Measurements from ENCODE around the gene MXI1. TPM values are rescaled to one million over a fixed set of nuclear protein-coding genes. Genes with fewer than 3 reads are reported as not detected.

MXI1 gene
- total and polyA plus RNA-seq, 2 of the 4 experiments (the other 2 are of a cell fraction): 7.2 to 11.8 TPM

DNA sequence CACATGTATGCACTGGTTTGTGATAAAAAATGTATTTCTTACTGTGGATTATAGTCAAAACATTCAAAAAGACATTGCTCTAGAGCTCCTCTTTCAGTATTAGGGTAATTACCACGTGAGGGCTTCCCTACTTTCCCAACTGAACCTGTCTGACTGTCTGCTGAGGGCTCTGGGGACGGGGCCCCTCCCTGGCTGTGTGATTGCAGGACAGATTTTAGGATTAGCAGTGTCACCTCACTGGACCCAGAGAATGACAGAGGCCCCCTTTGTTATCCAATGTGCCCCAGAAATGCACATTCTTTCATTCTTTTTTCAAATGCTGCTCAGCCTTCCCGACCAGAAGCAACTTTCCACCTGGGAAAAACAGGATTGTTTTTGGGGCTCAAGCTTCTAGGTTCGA, 43.6 kb upstream of the MXI1 start:
- no peak for ATAC-seq (ENCODE audit: low read depth)
- no peak for DNase-seq
- POLR2A ChIA-PET (ENCODE audit: unreplicated experiment): no interaction called here
- no peak overlapping the region for H4K91ac ChIP-seq (ENCODE audit: insufficient read depth, low read depth, low read length)
- H4K8ac ChIP-seq (ENCODE audit: low read depth in 2 of 2, low read length in 2 of 2): no peak overlapping the region
- H3K9ac ChIP-seq (ENCODE audit: low read depth, low read length): no peak overlapping the region
- no peak overlapping the region for H3K4ac ChIP-seq (ENCODE audit: low read depth, low read length)
- no TSS peak for BruUV-seq (replicated peaks)
- H3K79me1 ChIP-seq (ENCODE audit: low read depth in 1 of 2, low read length in 2 of 2): no peaks in the 10 kb centered on the region
- no CpG with 5 or more reads among the region's 4 CpGs for WGBS, 2 experiments (ENCODE audit: extremely low coverage in 2 of 2, insufficient read length in 1 of 2)
- no peak overlapping the region for H2AFZ ChIP-seq (replicated peaks; ENCODE audit: low read length, poor library complexity)
- no peak overlapping the region for H2BK15ac ChIP-seq (ENCODE audit: low read depth, low read length)
- no peak overlapping the region for H3K23ac ChIP-seq (ENCODE audit: low read depth, low read length)
- intact Hi-C loops (cut with micrococcal nuclease) (no loop called here), in situ Hi-C loops (cut with MboI; ENCODE audit: low sequenced_read_pairs) (no loop called here), dilution Hi-C loops (cut with HindIII; ENCODE audit: low sequenced_read_pairs, unreplicated experiment) (no loop called here)
- H4K5ac ChIP-seq (ENCODE audit: low read depth, low read length): no peak overlapping the region
- no peak overlapping the region for H2AK5ac ChIP-seq (ENCODE audit: low read depth, low read length)
- H3K18ac ChIP-seq (ENCODE audit: low read depth, low read length): no peak overlapping the region
- H4K20me1 ChIP-seq (ENCODE audit: insufficient read depth, low read length): no peaks in the 10 kb centered on the region
- H2BK5ac ChIP-seq (ENCODE audit: low read depth, low read length, poor library complexity, severe bottlenecking): no peak overlapping the region
- H2AK9ac ChIP-seq (replicated peaks; ENCODE audit: low read depth, low read length, poor library complexity): no peak overlapping the region
- CTCF ChIA-PET: no interaction called here
- H3K14ac ChIP-seq (replicated peaks; ENCODE audit: low read depth, low read length): no peak overlapping the region
- H3K56ac ChIP-seq (ENCODE audit: extremely low read depth, insufficient read depth, low read length): no peak overlapping the region
- peaks cover 58% of the 10 kb centered on the region for H3K27me3 ChIP-seq (ENCODE audit: control insufficient read depth, insufficient read depth, low read length)
- H2BK120ac ChIP-seq (ENCODE audit: low read depth, low read length): no peak overlapping the region
- no peaks in the 10 kb centered on the region; the same call in 1 of the 2 replicates for H3K9me3 ChIP-seq (ENCODE audit: control insufficient read depth, insufficient read depth, low read length)
- H3K36me3 ChIP-seq (ENCODE audit: control insufficient read depth, insufficient read depth, low read length): no peaks in the 10 kb centered on the region
- H3K27ac ChIP-seq (ENCODE audit: insufficient read depth, low read length): no peak overlapping the region
- TF ChIP-seq ELK1 (IDR thresholded peaks at IDR 0.05; ENCODE audit: borderline replicate concordance, low read depth, low read length): no peak
- TF ChIP-seq MXI1 (IDR thresholded peaks at IDR 0.05; ENCODE audit: borderline replicate concordance, low read depth, low read length): no peak
- TF ChIP-seq NFE2L2 (IDR thresholded peaks at IDR 0.05; ENCODE audit: low read depth, low read length): no peak
- no peak for TF ChIP-seq POLR2A (IDR thresholded peaks at IDR 0.05; ENCODE audit: low read depth, low read length)
- no peak for TF ChIP-seq CHD1 (IDR thresholded peaks at IDR 0.05; ENCODE audit: low read depth, low read length)
- TF ChIP-seq FOS (IDR thresholded peaks at IDR 0.05; ENCODE audit: low read depth, low read length): no peak
- TF ChIP-seq RAD21 (IDR thresholded peaks at IDR 0.05; ENCODE audit: low read length): no peak
- TF ChIP-seq BHLHE40 (IDR thresholded peaks at IDR 0.05; ENCODE audit: low read depth, low read length): no peak
- TF ChIP-seq MAFK (IDR thresholded peaks at IDR 0.05; ENCODE audit: low read depth, low read length): no peak
- TF ChIP-seq USF2 (IDR thresholded peaks at IDR 0.05; ENCODE audit: low read depth, low read length): no peak
- TF ChIP-seq CTCF (conservative IDR thresholded peaks at IDR 0.05; ENCODE audit: low read depth, low read length): no peak
- no peak for TF ChIP-seq SMC3 (IDR thresholded peaks at IDR 0.05; ENCODE audit: low read depth, low read length)
- no peak overlapping the region for H3K4me2 ChIP-seq (ENCODE audit: low read depth, low read length)
- H2BK20ac ChIP-seq (ENCODE audit: low read depth, low read length): no peak overlapping the region
- H3K4me1 ChIP-seq (ENCODE audit: control insufficient read depth, insufficient read depth, low read length): no peaks in the 10 kb centered on the region
- no peaks in the 10 kb centered on the region for H3K9me1 ChIP-seq (ENCODE audit: insufficient read depth, low read length)
- H3K4me3 ChIP-seq (ENCODE audit: insufficient read depth, low read depth, low read length): no peak overlapping the region
